Measurements from ENCODE around the gene XIRP2.

XIRP2 gene

DNA sequence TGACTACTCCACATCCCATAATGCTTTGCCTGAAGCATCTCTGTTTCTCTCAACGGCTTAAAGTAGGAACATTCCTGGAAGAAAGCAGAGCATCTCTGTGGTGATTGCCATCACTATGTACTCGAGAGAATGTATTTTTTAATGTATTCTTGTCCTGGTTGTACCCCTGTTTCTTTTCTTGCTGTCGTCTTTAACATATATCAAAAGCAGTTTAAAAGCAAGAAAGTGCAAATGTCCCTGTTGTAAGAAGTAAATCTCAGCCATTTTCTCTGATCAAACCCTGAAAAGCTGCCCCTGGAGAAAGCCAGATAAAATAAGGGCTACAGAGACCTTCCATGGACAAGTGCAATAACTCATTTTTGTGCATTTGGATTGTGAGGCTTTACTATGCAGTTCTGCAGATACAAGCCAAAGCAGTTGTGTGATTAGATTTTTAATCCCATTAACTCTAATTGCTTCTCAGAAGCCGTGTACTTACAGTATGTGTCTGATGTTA, 70.8 kb downstream of the XIRP2 start:
- no peak overlapping the region for H3K9ac ChIP-seq
- H3K79me2 ChIP-seq (ENCODE audit: insufficient read depth, low read depth) = no peaks in the 10 kb centered on the region
- no peak overlapping the region for H3K4me2 ChIP-seq
- no peaks in the 10 kb centered on the region for H3K27me3 ChIP-seq (ENCODE audit: insufficient read depth, low read depth)
- H3K4me1 ChIP-seq (ENCODE audit: low read depth, poor library complexity, severe bottlenecking) = no peaks in the 10 kb centered on the region
- H3K4me3 ChIP-seq (IDR thresholded peaks at IDR 0.05; ENCODE audit: insufficient read depth, low read depth, low read length) = no peak overlapping the region
- TF ChIP-seq CTCF (conservative IDR thresholded peaks at IDR 0.05; ENCODE audit: low read depth, low read length) = no peak
- no peaks in the 10 kb centered on the region for H4K20me1 ChIP-seq (ENCODE audit: insufficient read depth)
- H2AFZ ChIP-seq (ENCODE audit: low read depth) = no peak overlapping the region
- H3K27ac ChIP-seq = no peak overlapping the region
- no peaks in the 10 kb centered on the region for H3K36me3 ChIP-seq (ENCODE audit: insufficient read depth)

GRCh38 chr2:166959556-166959955, 71.3 kb downstream of the XIRP2 start:
- no peak for TF ChIP-seq CTCF (conservative IDR thresholded peaks at IDR 0.05; ENCODE audit: low read depth, low read length)
- no peak overlapping the region for H3K4me3 ChIP-seq (IDR thresholded peaks at IDR 0.05; ENCODE audit: insufficient read depth, low read depth, low read length)
- no peak overlapping the region for H3K9ac ChIP-seq
- no peaks in the 10 kb centered on the region for H3K27me3 ChIP-seq (ENCODE audit: insufficient read depth, low read depth)
- no peaks in the 10 kb centered on the region for H3K4me1 ChIP-seq (ENCODE audit: low read depth, poor library complexity, severe bottlenecking)
- no peak overlapping the region for H2AFZ ChIP-seq (ENCODE audit: low read depth)
- H4K20me1 ChIP-seq (ENCODE audit: insufficient read depth) = no peaks in the 10 kb centered on the region
- H3K27ac ChIP-seq = no peak overlapping the region
- H3K36me3 ChIP-seq (ENCODE audit: insufficient read depth) = no peaks in the 10 kb centered on the region
- no peak overlapping the region for H3K4me2 ChIP-seq
- no peaks in the 10 kb centered on the region for H3K79me2 ChIP-seq (ENCODE audit: insufficient read depth, low read depth)

DNA sequence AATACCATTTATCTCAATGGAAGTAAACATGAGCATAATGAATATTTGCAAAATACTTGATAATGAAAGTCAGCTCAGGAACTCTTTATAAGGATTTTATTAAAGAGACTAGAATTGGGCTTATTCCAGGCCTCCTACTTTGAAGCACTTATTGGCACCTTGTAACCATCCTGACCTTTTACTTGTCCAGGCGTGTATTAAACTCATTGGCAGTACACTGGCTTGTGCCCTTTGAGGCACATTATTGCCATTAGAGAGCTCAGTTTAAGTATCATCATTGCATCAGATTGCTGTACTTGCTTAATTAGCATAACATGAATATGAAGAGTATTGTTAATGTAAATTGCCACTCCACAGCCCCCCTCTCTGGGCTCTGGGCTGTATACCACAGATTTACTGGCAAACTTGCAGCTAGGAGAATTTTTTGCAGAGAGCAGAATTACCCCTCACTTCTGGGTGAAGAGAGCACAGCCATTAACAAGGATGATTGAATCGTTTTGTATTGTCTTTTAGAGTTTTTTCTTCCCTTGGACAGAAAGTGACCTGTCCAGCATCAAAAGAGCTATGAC, 72.5 kb downstream of the XIRP2 start:
- no peaks in the 10 kb centered on the region for H3K27me3 ChIP-seq (ENCODE audit: insufficient read depth, low read depth)
- no peak overlapping the region for H3K4me2 ChIP-seq
- no peaks in the 10 kb centered on the region for H3K79me2 ChIP-seq (ENCODE audit: insufficient read depth, low read depth)
- H3K9ac ChIP-seq = no peak overlapping the region
- no peak overlapping the region for H2AFZ ChIP-seq (ENCODE audit: low read depth)
- H4K20me1 ChIP-seq (ENCODE audit: insufficient read depth) = no peaks in the 10 kb centered on the region
- H3K4me1 ChIP-seq (ENCODE audit: low read depth, poor library complexity, severe bottlenecking) = no peaks in the 10 kb centered on the region
- H3K36me3 ChIP-seq (ENCODE audit: insufficient read depth) = no peaks in the 10 kb centered on the region
- no peak for TF ChIP-seq CTCF (conservative IDR thresholded peaks at IDR 0.05; ENCODE audit: low read depth, low read length)
- no peak overlapping the region for H3K27ac ChIP-seq
- H3K4me3 ChIP-seq (IDR thresholded peaks at IDR 0.05; ENCODE audit: insufficient read depth, low read depth, low read length) = no peak overlapping the region

DNA sequence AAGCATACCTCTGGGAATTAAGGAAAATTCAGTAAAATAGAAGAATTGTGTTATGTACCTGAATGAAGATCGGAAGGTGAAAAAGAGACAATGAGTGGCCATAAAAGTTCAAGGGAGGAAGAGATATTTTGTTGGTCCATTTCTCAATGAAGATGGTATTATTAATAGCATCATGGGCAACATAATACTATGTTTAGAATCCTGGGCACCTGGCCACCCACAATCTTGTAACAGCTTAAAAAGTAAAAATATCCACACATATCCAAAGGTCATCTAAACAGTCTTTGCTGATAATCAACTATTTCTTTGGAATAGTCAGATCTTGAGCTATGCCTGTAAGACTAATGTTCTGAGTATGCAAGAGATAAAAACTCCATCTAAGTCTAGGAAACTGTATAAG, 73.7 kb downstream of the XIRP2 start:
- Histone ChIP-seq H3K9ac (no peak overlapping the region), H3K4me2 (no peak overlapping the region), H4K20me1 (ENCODE audit: insufficient read depth) (no peaks in the 10 kb centered on the region), H3K36me3 (ENCODE audit: insufficient read depth) (no peaks in the 10 kb centered on the region), H3K79me2 (ENCODE audit: insufficient read depth, low read depth) (no peaks in the 10 kb centered on the region), H3K27me3 (ENCODE audit: insufficient read depth, low read depth) (no peaks in the 10 kb centered on the region), H3K4me3 (IDR thresholded peaks at IDR 0.05; ENCODE audit: insufficient read depth, low read depth, low read length) (no peak overlapping the region), H2AFZ (ENCODE audit: low read depth) (no peak overlapping the region), H3K27ac (no peak overlapping the region), H3K4me1 (ENCODE audit: low read depth, poor library complexity, severe bottlenecking) (no peaks in the 10 kb centered on the region)
- no peak for TF ChIP-seq CTCF (conservative IDR thresholded peaks at IDR 0.05; ENCODE audit: low read depth, low read length)
